Caco-2 (cell line): ENCODE data around the gene DCUN1D1. TPM values are rescaled to one million over a fixed set of nuclear protein-coding genes. Genes with fewer than 3 reads are reported as not detected.

Source experiments
- BruUV-seq: library from RNA; stranded (reverse); fragments of 400-500 nt; replicated peaks from 2 replicates; lab custom pipeline; 2021; lab: Mats Ljungman, UMichigan
- CTCF ChIA-PET: fragments of 300-600 bp; sonication (Branson Sonifier 250); formaldehyde crosslinking; loops from one replicate; lab custom pipeline; 2022; ENCODE audit warnings: antibody characterized with exemption; lab: Charles Lee
- POLR2A ChIA-PET: fragments of 300-600 bp; sonication (Branson Sonifier 250); formaldehyde crosslinking; loops from one replicate; lab custom pipeline; 2022; ENCODE audit warnings: antibody characterized with exemption; lab: Charles Lee
- DNase-seq, 2 experiments: peaks; one replicate each; pipeline versions ENCODE4 v3.0.0 to v3.0.0-alpha.2; 2020 to 2022
- H3K27me3 ChIP-seq: replicated peaks from 2 replicates; pipeline ENCODE4 v1.6.0; 2011; ENCODE audit warnings: low read length; ENCODE audit not compliant: control insufficient read depth, insufficient read depth
- H3K36me3 ChIP-seq: 2 replicates; pipeline ENCODE4 v1.5.1; 2011; ENCODE audit warnings: low read length; ENCODE audit not compliant: control insufficient read depth, insufficient read depth
- H3K4me1 ChIP-seq: fragments of 250-450 bp; sonication (Bioruptor Pico); 2 replicates; pipeline ENCODE4 v1.5.1; 2020; ENCODE audit warnings: mild to moderate bottlenecking
- H3K4me3 ChIP-seq: 2 replicates; pipeline ENCODE4 v1.5.1; 2011; ENCODE audit warnings: low read depth, mild to moderate bottlenecking, control low read depth, low read length
- H3K9me3 ChIP-seq: fragments of 250-450 bp; sonication (Bioruptor Pico); 2 replicates; pipeline ENCODE4 v1.5.1; 2020; ENCODE audit warnings: mild to moderate bottlenecking, moderate library complexity
- H3K27ac Mint-ChIP-seq: one replicate; pipeline ENCODE4 v1.8.0; 2022; ENCODE audit warnings: mixed read lengths; ENCODE audit not compliant: unreplicated experiment
- H3K27me3 Mint-ChIP-seq: one replicate; pipeline ENCODE4 v1.8.0; 2022; ENCODE audit warnings: mixed read lengths; ENCODE audit not compliant: insufficient read depth, unreplicated experiment
- H3K36me3 Mint-ChIP-seq: one replicate; pipeline ENCODE4 v1.8.0; 2022; ENCODE audit warnings: mild to moderate bottlenecking, mixed read lengths; ENCODE audit not compliant: insufficient read depth, unreplicated experiment
- H3K4me1 Mint-ChIP-seq: one replicate; pipeline ENCODE4 v1.8.0; 2022; ENCODE audit warnings: low read depth, mixed read lengths; ENCODE audit not compliant: unreplicated experiment
- H3K4me3 Mint-ChIP-seq: one replicate; pipeline ENCODE4 v1.8.0; 2022; ENCODE audit warnings: mild to moderate bottlenecking, moderate library complexity, mixed read lengths; ENCODE audit not compliant: unreplicated experiment
- H3K9me3 Mint-ChIP-seq: one replicate; pipeline ENCODE4 v1.8.0; 2022; ENCODE audit warnings: mixed read lengths; ENCODE audit not compliant: unreplicated experiment
- CTCF ChIP-seq, 2 experiments: fragments of 200-600 bp in 1 of 2; IDR thresholded peaks; 1 replicate in 1 of 2; 2 replicates in 1 of 2; pipeline versions ENCODE4 v1.5.1 to v1.8.0; 2011 to 2022; ENCODE audit warnings: antibody characterized with exemption in 1 of 2, control low read depth in 1 of 2, inconsistent platforms in 1 of 2, low read depth in 1 of 2, low read length in 1 of 2, mild to moderate bottlenecking in 1 of 2, moderate library complexity in 1 of 2; ENCODE audit not compliant: insufficient read depth in 1 of 2, severe bottlenecking in 1 of 2, unreplicated experiment in 1 of 2
- intact Hi-C: fragments of 100-400 bp; cut with micrococcal nuclease; formaldehyde crosslinking; loops from one replicate; pipeline ENCODE4 v1.10.0; 2022; ENCODE audit not compliant: unreplicated experiment
- total RNA-seq: library from RNA; stranded (reverse); gene quantifications from 2 replicates; pipeline ENCODE4 v1.2.3, GENCODE V29; 2022

DCUN1D1 gene
- total RNA-seq, 1 experiment from 2014 or later = 51.2 TPM

- BruUV-seq = no TSS peak
- H3K27me3 ChIP-seq = no peaks in the 10 kb centered on the region
- ChIA-PET POLR2A (no interaction called here), CTCF (no interaction called here)
- H3K36me3 ChIP-seq = no peaks in the 10 kb centered on the region
- peaks cover 9% of the 10 kb centered on the region for H3K4me1 ChIP-seq
- Mint-ChIP-seq H3K27ac (no peak overlapping the region), H3K36me3 (peaks cover 6% of the 10 kb centered on the region), H3K4me3 (no peak overlapping the region), H3K4me1 (no peaks in the 10 kb centered on the region), H3K27me3 (no peaks in the 10 kb centered on the region), H3K9me3 (no peaks in the 10 kb centered on the region)
- intact Hi-C loops = no loop called here
- DNase-seq = no peak
- H3K4me3 ChIP-seq = no peak overlapping the region
- no peaks in the 10 kb centered on the region for H3K9me3 ChIP-seq
- TF ChIP-seq CTCF (IDR thresholded peaks at IDR 0.05; ENCODE audit: insufficient read depth in 1 of 2, low read depth in 1 of 2, low read length in 1 of 2, severe bottlenecking in 1 of 2, unreplicated experiment in 1 of 2) = no peak
Observed at GRCh38 chr3:182978387-182978786, 2.0 kb downstream of the DCUN1D1 start.

- Histone ChIP-seq H3K4me1 (peaks cover 11% of the 10 kb centered on the region), H3K9me3 (no peaks in the 10 kb centered on the region), H3K27me3 (no peaks in the 10 kb centered on the region), H3K4me3 (no peak overlapping the region), H3K36me3 (no peaks in the 10 kb centered on the region)
- intact Hi-C loops = no loop called here
- ChIA-PET POLR2A (no interaction called here), CTCF (no interaction called here)
- no peak for TF ChIP-seq CTCF (IDR thresholded peaks at IDR 0.05; ENCODE audit: insufficient read depth in 1 of 2, low read depth in 1 of 2, low read length in 1 of 2, severe bottlenecking in 1 of 2, unreplicated experiment in 1 of 2)
- Mint-ChIP-seq H3K9me3 (no peaks in the 10 kb centered on the region), H3K4me3 (no peak overlapping the region), H3K4me1 (peaks cover 6% of the 10 kb centered on the region), H3K36me3 (no peaks in the 10 kb centered on the region), H3K27me3 (no peaks in the 10 kb centered on the region), H3K27ac (no peak overlapping the region)
- BruUV-seq = no TSS peak
- DNase-seq = no peak
Observed at GRCh38 chr3:182973047-182973446, 7.3 kb downstream of the DCUN1D1 start.

- Mint-ChIP-seq H3K36me3 (no peaks in the 10 kb centered on the region), H3K27ac (no peak overlapping the region), H3K4me1 (peaks cover 11% of the 10 kb centered on the region), H3K27me3 (no peaks in the 10 kb centered on the region), H3K9me3 (no peaks in the 10 kb centered on the region), H3K4me3 (no peak overlapping the region)
- BruUV-seq = no TSS peak
- Histone ChIP-seq H3K4me1 (peaks cover 11% of the 10 kb centered on the region), H3K9me3 (no peaks in the 10 kb centered on the region), H3K4me3 (no peak overlapping the region), H3K27me3 (no peaks in the 10 kb centered on the region), H3K36me3 (no peaks in the 10 kb centered on the region)
- CTCF ChIA-PET = no interaction called here
- TF ChIP-seq CTCF (IDR thresholded peaks at IDR 0.05; ENCODE audit: insufficient read depth in 1 of 2, low read depth in 1 of 2, low read length in 1 of 2, severe bottlenecking in 1 of 2, unreplicated experiment in 1 of 2) = no peak
- intact Hi-C loops = no loop called here
- DNase-seq = no peak
- POLR2A ChIA-PET = no interaction called here
Observed at GRCh38 chr3:182972387-182972786, 8.0 kb downstream of the DCUN1D1 start.
